Retina (tissue), 1 donor: ENCODE data around the gene RWDD1.

ENCODE experiments used
- DNase-seq: peaks from one replicate; pipeline ENCODE4 v3.0.0-alpha.2; 2016

RWDD1 gene, protein sequence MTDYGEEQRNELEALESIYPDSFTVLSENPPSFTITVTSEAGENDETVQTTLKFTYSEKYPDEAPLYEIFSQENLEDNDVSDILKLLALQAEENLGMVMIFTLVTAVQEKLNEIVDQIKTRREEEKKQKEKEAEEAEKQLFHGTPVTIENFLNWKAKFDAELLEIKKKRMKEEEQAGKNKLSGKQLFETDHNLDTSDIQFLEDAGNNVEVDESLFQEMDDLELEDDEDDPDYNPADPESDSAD

DNA sequence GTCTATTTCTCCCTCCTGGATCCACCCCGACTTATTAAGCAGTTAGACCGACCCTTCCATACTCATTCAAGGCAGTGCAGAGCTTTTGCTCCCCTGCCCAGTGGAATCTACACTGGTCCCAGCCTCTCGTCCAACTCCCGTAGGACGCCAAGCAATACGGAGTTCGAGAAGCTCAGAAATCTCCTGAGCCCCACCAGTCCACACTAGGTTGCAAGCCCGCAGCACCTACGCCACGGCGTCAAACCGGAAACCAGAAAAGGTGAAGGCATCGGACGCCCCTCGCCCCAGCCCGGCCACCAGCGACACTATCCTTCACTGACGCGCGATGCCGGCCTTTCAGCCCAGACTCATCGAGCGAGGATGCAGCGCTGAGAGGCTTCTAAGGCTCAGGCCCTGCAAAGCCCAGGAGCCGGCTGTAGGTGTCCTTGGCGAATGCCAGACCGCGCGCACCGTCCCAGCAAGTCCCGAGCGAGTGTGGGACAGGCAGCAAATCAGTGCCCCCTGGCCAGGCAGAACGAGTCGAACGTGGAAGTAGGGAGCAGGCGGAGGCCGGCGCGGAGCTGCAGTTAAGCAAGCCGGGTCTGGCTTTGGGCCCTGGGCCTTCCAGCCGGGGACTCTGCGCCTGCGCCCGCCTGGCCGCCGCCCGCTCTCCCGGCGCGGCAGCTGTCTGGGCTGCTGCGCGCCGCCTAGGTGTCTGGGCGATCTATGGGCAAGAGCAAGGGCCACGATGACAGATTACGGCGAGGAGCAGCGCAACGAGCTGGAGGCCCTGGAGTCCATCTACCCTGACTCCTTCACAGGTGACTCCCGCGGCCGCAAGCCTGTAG lies at the start of gene RWDD1:
TSS of gene RWDD1 (plus strand) at position 649 of the 827 bp plus-strand sequence. CDS start at position 728, 79 bp downstream.
- DNase-seq, result peak; percentile 98

DNA sequence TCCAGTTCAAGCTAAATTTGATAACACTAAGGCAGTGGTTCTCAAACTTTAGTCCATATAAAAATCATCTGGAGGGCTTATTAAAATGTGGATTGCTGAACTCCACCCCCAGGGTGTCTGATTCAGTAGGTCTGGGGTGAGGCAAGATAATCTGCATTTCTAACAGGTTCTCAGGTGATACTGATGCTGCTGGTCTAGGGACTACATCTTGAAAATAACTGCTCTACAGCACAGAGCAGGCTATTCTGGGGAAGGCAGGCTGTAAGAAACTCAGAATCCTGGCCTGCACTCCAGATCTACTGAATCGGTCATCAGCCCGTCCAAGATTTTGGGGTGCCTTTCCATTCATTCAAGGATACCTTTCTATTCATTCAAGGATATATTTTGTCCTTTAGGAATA lies 48.4 kb upstream of the RWDD1 start:
- DNase-seq, result no peak

DNA sequence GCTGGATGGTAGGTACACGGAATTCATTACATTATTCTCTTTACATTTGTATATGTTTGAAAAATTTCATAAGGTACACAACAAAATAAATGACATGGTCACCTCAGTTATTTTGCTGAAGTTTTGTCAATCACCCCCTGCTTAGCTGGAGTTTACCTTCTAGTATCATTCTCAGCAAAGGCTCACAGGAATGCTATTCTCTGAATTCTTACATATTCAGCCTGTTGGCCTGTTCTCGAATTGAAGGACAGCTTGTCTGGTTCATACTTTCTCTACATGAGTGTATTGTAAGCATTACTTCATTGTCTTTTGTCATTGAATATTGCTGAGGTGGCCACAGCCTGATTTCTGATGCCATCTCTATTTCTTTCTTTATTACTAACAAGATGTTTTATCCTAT lies 47.1 kb upstream of the RWDD1 start:
- DNase-seq, result no peak

DNA sequence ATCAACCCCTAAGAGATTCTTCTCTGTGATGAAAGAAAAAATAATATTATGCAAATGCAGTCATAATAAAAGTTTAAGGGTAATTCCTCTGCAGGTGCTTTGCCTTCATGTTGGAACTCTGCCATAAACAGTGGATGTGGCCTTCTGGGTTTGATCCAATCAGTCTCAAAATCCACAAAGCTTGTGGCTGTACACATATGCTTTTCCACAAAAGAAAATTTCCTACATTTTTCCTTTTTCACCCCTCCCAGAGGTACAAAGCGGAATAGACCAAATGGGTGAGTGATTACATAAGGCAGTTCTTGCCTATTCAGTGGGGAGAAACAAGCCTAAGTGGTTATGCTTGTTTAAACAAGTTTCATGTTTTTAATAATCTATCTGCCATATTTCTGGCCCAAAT lies 43.2 kb upstream of the RWDD1 start:
- no peak for DNase-seq

DNA sequence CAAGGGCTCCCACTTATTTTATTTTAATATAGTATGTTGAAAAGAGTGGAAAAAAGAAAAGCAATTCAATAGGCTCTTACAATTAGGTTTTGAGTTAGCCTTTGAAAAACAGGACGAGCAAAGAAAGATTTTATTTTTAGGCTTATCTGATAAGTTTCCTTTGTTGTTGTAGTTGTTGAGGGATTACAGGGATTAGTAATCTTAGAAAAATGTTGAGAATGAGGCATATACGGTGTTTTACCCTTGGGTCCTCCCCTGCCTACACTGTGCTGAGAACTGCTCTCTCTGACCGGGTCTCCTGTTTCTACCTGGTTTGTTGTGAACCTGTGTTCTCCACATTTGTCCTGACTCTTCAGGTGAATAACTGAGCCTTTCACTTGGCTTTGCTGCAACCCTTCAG lies 42.5 kb upstream of the RWDD1 start:
- no peak for DNase-seq

DNA sequence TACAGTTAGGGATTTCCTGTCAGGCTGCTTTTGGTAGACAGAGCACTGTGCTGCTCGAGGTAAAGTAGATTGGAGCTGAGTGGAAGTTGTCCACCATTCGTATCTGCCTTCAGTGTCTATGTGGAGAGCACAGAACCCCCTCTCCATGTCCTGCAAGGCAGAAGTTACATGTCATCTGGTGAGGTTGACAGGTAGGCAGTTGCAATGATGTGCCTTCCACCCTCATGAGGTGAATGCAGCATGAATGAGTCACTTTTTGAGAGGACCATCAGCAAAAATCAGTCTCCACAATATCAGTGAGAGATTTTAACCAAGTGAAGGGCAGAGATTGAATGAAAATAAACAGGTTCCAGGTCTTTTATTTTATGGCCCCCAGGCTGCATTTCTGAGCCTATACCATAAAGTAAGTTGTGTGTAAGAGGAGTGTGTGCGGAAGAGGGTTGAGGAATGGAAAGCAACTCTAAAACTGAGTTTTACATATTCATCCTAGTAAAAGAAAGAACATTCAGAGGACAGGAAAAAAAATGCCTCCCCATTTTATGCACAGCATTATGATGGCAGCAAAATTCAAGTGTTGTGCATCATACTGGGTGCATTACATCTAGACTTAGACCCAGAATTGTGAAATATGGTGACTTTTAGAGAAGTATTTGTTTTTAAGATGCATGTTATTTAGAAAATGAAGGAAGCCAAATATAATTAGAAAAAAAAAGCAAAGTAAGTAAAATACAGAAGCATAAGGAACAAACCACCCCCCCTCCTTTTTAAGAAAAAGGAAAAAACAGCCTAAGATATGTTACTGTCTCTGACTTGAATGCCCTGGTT lies 41.6 kb upstream of the RWDD1 start:
- no peak for DNase-seq

DNA sequence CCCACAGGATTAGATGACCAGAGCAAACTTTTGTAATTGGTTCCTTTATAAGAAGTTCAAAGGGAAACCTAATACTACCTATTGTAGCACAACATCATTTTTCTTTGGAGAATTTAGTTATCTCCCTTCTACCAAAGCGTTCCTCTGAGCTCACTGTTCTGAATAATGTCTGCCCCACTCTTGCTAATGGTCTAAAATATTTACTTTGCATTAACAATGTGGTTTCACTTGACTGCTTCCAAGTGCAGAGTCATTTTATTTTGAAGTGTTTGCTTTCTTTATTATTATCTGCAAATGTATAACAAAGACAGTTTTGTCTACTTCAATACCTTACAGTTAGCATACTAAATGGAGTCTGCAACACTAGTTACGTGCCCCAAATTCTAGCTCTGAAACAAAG lies 40.9 kb upstream of the RWDD1 start:
- no peak for DNase-seq

DNA sequence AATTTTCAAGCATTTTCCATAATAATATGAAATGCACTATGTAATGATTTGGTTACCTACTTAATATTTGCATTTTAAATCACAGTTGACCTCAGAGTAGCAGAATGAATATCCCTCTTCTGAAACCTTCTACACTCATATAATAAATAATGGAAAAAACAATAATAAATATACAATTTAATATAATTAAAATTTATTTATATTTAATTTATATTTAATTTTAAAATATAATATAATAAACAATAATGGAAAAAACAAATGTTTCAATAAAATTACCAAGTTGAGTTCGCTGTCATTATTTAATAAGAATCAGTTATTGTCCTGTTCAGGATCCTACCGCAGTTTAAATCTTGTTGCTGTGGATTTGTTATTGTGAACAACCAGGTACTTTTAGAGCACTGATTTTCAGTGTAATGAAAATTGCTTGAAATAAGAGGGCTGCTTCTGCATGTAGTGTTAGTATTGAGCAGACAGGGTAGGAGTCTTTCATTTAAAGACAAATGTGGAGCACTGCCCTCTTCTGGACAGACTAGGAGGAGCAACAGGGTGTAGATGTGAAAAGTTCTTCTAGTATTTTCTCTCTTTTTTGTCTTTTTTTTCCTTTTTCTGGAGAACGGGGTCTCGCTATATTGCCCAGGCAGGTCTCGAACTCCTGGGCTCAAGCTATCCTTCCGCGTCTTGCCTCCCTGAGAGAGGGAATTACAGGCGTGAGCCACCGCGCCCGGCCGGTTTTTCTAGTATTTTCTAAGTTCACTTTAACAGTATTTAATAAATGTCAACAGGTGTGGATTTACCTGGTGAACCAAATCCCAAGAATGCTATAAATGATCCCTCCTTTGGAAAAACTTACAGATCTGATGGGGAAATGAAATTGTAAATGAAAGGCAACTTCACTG lies 39.4 kb upstream of the RWDD1 start:
- peak; percentile 40 for DNase-seq

DNA sequence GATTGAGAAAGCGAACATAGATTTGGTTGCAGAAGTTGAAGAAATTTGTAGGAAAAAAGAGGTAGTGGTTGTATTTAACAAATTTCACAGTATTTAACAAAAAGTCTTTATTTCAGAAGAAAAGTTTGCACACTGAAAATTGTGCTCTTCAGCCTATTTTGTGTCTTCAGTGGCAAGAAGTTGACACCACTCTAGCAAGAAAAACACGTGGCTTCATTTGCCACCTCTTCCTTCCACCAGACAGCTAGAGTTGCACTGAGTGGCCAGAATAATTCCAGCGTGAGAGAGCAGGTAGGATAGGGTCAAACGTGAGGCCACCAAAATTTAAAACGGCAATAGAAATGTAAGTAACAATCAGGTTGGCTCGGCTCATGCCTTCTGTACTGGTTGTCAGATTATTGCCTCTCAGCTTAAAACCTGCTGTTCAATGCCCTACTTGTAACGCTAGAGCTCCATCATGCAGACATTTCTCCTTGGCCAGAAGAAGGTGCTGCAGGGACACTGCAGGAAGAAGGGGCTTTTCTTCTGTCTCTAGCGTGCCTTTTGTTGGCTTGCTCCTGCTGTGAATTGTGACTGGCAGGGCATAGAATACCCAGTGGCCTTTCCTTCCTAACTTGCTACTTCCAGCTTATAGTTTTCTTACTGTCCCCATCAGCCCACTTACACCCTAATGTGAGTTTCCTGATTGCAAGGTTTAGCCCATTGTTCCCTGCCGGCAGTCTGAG lies 37.9 kb upstream of the RWDD1 start:
- peak; percentile 42 for DNase-seq

DNA sequence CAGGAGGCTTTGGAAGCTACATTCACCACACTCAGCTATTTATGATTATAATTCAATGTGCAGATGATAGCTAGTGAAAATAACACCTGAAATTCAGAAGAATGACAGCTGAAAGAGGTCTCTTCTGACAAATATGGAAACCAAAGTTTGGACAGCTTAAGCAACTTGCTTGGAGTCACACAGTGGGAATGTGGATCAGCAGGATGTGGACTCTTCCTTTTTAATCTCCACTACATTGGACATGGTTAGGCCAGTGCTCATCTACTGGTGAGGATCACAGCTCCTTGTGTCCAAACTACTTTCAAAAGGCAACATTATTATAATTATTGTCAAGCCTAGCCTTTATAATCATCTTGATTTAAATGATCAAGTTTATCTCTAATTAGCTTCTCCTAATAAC lies 36.2 kb upstream of the RWDD1 start:
- no peak for DNase-seq

DNA sequence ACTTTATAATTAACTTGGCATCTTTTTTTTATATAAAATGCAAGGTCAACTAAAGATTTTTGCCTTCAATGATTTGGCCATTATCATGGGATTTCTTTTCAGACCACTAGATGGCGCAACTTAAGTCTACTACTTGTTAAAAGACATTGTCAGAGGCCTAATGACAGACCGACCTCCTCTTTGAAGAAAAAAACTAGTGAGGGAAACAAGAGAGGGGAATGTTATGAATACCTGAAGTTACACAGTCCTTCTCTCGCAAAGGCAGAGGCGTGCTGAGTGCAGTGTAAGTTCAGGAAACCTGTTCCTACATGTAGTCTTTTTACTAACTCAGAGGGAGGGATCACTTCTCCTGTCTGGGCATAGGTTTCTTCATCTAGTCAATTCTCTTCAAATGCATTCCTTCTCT lies 35.1 kb upstream of the RWDD1 start:
- peak; percentile 58 for DNase-seq

DNA sequence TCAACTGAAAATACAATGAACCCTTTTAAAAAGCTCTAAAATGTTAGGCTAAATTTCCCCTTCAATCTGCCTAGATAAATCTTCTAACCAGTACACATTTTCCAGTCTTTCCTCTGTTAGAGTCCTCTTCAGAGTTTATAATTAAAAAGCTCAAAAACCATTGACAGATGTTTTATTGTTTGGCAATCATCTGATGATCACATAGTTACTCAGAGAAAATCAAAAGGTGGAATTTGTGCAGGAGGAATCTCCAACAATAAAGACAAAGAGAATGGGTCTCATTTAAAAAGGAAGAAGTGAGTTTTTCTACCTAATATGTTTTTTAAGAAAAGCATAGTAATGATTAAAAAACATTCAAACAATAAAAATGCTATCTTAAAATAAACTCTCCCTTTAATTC lies 28.9 kb upstream of the RWDD1 start:
- no peak for DNase-seq

DNA sequence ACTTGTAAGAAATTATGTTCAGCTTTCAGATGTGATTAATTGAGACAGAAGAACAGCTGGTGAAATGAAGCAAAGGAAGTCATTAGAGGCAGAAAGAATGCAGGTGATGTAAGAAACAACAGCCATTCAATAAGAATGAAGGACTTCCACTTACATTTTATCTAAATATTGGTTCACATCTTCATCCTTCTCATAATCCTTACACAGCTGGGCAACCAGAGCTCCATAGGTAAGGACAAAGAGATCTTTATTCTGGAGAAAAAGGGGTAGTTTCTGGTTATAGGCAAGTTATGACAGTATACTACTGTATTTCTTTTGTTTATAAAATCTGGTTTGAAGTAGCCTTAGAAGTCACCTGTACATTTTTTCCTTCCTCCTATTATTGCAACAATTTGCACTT lies 28.2 kb upstream of the RWDD1 start:
- no peak for DNase-seq

DNA sequence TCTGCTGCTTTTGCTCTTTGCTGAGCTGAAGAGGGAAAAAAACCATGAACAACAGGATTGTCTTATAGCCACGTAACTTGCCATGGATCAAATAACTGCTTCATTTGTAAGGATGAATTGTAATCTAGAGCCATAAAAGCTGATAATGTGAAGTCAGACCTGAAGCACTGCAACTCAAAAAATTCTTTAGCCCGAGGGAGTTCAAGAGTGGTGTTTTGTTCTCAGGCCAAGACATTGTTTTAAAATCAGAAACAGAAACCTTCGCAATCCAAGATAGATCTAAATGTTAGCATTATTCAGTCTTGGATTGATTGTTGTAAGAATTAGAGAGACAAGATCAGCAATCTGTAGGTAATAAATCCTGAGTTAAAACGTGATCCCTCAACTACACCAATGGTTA lies 25.7 kb upstream of the RWDD1 start, which contains the start of gene TRAPPC3L:
TSS of gene TRAPPC3L (minus strand) at position 34 of the 400 bp plus-strand sequence. CDS start 170 bp downstream, outside the sequence.
- no peak for DNase-seq

DNA sequence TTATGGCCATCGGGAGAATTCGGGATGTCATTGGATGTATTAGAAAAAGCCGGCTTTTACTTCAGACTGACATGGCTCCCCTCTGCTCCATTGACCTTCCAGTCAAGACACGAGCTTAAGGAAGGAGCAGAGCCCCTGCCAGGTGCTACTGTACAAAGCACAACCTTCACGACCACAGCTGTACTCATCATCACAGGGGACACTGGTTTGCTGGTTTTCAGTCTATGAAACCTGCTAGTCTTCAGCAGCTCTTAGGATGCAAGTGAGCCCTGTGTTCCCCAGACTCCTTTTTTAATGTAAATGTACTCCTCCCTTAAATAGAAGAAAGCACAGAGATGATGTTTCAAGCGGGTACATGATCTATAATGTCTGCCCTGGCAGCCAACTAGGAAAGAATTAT lies 23.9 kb upstream of the RWDD1 start:
- no peak for DNase-seq

DNA sequence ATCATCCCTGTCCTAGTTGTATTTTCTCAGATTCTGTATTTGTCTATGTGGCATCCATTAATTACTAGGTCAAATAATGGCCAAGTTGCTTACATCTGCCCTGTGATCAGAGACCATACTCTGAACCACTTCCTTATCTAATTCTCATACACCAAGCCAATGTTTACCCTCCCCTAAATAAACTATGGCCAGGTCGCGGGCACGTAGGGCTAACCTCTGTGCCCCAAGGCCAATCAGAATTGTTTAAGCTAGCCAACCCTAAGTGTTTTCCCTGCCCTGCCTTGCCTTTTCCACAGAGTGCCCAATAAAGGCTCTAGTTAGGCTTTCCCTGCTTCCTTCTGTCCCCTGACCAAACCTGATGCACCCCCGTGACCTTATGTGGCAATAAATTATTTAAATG lies 20.5 kb upstream of the RWDD1 start:
- no peak for DNase-seq

DNA sequence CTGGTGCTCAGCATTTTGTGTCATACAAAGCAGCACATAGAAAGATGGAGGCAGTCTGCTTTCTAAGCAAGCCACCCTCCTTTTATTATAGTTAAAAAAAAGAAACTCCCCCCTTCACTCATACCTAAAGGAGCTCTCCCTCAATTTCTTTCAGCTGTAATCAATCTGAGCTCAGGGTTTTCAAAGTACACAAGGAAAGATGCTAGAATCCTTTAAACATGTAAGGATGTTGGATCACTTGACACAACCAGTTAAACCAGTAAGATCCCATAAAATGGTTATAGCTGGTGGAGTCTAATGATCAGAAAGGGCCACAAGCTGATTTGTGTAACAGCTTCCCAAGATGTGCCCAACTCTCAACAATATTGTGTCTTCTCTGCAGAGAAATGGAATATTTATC lies 17.9 kb upstream of the RWDD1 start, which contains the start of gene CALHM4:
TSS of gene CALHM4 (plus strand) at position 301 of the 400 bp plus-strand sequence. CDS start at position 344, 43 bp downstream.
- DNase-seq, result no peak

DNA sequence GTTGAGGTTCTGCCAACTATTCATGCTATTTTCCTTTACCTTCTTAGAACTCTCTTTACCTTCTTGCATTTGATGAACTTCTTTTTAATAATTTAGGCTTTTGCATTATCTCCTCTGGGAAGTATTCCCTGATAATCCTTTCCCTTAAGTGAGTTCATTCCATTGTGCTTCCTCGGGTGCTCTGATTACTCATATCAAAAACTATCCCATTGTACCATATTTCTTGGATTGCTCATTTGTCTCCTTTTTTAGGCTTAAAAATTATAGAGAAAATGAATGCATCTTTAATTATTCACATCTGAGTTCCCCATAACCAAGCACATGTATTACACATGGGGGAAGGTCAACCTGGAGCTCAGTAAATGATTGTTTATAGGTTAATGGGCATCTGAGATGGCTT lies 15.2 kb upstream of the RWDD1 start:
- DNase-seq, result no peak

DNA sequence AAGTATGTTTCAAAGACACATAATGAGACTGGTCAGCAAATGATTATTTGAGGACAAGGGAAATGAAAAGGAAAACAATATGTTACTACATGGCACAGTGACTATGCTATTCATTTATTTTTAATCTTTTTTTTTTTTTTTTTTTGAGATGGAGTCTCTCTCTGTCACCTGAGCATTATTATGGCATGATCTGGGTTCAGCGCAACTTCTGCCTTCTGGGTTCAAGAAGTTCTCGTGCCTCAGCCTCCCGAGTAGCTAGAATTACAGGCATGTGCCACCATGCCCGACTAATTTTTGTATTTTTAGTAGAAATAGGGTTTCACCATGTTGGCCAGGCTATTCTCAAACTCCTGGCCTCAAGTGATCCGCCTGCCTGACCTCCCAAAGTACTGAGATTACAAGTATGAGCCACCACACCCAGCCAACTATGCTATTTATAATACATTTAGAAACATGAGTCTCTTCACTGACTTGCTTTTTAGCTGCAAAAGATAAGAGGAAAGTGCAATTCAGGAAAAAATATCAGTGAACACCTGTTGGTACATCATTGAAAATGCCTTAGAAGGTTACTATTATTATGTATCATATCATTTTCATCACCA lies 14.4 kb upstream of the RWDD1 start:
- no peak for DNase-seq

DNA sequence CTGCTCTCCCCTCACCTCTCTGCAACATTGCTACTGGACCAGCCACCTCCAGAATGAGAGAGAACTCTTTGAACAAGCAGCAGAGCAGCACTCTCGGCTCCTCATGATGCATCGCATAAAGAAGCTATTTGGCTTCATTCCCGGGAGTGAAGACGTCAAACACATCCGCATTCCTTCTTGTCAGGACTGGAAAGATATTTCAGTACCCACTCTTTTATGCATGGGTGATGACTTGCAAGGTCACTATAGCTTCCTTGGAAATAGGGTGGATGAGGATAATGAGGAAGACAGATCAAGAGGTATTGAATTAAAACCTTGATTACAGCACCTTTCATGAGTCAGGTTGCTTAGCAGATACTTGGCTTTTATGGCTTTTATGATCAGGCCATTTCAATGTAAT lies 13.4 kb upstream of the RWDD1 start:
- peak; percentile 36 for DNase-seq

DNA sequence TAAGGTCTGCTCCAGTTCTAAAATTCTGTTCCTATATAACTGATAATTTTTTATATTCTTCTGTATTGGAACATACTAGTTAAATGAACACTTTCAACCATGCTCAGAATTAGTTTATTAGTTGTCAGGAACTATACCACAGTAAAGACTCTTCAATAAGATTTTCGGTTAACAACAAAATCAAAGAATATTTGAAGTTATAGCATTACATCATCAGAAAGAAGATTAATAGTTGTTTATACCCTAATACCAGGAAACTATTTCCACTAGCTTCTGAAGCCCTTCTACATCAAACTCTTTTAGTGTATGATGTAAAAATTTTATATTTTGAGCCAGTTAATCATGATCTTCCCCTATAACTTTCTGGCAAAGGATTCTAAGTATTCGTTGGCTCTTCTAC lies 11.2 kb upstream of the RWDD1 start:
- no peak for DNase-seq
